BJ (cell line): ENCODE results near the gene ZNF236. TPM values are rescaled to one million over a fixed set of nuclear protein-coding genes. Genes with fewer than 3 reads are reported as not detected.

Experiments used
- CTCF ChIA-PET: fragments of 350-600 bp; formaldehyde crosslinking; extraction: SDS; loops from one replicate; lab custom pipeline; 2021; ENCODE audit warnings: antibody characterized with exemption, inconsistent platforms; lab: Yijun Ruan, JAX
- POLR2A ChIA-PET: fragments of 300-600 bp; sonication (Branson Sonifier 250); formaldehyde crosslinking; extraction: SDS; loops from one replicate; lab custom pipeline; 2021; ENCODE audit warnings: antibody characterized with exemption; lab: Charles Lee
- DNase-seq: peaks from one replicate; pipeline ENCODE4 v3.0.0-alpha.2; 2011; ENCODE audit warnings: low read depth
- H3K27me3 ChIP-seq: 2 replicates; pipeline ENCODE4 v1.6.0; 2011; ENCODE audit warnings: low read length; ENCODE audit not compliant: control insufficient read depth, insufficient read depth
- H3K36me3 ChIP-seq: 2 replicates; pipeline ENCODE4 v1.5.1; 2011; ENCODE audit warnings: low read length; ENCODE audit not compliant: control insufficient read depth, insufficient read depth
- H3K4me3 ChIP-seq: 2 replicates; pipeline ENCODE4 v1.5.1; 2011; ENCODE audit warnings: low read depth, mild to moderate bottlenecking, control low read depth, low read length
- polyA plus RNA-seq: library from polyadenylated mRNA; depleted of rRNA; stranded (reverse); fragments of >200 nt; gene quantifications from 2 replicates; pipeline ENCODE4 v1.2.3, GENCODE V29; 2011
- TF ChIP-seq, protein P1 (sequence below): IDR thresholded peaks from 2 replicates; pipeline ENCODE4 v1.5.1; 2011; ENCODE audit warnings: low read depth, mild to moderate bottlenecking, control low read depth, inconsistent platforms, low read length, moderate library complexity; ENCODE audit not compliant: insufficient read depth

Gene ZNF236
- polyA plus RNA-seq, 1 experiment = 5.1 TPM

DNA sequence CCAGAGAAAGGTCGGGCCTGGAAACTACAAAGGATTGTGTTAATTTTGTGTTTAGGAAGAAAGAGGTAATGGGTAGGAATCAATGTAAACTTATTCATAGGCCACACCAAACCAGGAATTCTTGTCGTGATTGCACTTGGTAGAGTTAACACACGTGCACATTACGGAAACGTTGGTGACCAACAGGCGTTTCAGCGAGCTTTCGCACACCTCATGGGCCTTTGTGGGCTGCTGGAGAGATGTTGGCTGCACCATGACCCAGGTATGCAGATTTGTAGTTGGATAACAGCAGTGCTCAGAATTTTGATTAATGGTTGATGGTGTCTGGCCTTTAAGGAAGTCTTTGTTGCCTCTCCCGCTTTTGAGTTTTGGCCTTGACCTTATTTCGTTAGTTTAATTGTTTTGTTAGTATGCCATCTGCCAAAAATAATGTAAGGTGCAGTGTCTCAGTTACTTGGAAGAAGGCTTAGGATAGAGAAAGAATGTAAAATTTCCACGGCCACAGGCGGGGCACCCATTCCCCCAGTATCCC is 1.9 kb downstream of the ZNF236 start:
- POLR2A ChIA-PET = no interaction called here
- Histone ChIP-seq H3K27me3 (no peaks in the 10 kb centered on the region), H3K4me3 (no peak overlapping the region), H3K36me3 (0 out of 2 replicates have a peak, but pooled peaks cover 1% of the 10 kb centered on the region)
- CTCF ChIA-PET = no interaction called here
- TF ChIP-seq, protein P1, sequence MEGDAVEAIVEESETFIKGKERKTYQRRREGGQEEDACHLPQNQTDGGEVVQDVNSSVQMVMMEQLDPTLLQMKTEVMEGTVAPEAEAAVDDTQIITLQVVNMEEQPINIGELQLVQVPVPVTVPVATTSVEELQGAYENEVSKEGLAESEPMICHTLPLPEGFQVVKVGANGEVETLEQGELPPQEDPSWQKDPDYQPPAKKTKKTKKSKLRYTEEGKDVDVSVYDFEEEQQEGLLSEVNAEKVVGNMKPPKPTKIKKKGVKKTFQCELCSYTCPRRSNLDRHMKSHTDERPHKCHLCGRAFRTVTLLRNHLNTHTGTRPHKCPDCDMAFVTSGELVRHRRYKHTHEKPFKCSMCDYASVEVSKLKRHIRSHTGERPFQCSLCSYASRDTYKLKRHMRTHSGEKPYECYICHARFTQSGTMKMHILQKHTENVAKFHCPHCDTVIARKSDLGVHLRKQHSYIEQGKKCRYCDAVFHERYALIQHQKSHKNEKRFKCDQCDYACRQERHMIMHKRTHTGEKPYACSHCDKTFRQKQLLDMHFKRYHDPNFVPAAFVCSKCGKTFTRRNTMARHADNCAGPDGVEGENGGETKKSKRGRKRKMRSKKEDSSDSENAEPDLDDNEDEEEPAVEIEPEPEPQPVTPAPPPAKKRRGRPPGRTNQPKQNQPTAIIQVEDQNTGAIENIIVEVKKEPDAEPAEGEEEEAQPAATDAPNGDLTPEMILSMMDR = no peak
- no peak for DNase-seq

DNA sequence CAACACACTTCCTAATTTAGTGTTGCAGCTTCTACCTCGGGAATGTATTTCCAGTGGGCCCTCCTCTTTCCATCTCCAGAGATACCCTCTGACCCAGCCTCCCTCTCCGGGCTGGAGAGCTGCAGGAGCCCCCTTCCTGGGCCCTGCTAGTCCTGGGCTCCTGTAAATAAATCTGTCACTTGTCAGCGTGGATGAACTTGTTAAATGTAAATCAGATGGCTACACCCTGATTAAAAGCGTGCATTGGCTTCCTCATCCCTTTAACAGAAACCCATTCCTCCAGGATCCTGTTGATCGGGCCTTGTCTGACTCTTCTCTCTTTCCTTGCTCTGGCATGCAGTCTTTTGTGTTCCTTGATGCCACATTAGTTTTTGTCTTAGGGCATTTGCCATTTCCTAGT is 2.4 kb downstream of the ZNF236 start:
- CTCF ChIA-PET = no interaction called here

DNA sequence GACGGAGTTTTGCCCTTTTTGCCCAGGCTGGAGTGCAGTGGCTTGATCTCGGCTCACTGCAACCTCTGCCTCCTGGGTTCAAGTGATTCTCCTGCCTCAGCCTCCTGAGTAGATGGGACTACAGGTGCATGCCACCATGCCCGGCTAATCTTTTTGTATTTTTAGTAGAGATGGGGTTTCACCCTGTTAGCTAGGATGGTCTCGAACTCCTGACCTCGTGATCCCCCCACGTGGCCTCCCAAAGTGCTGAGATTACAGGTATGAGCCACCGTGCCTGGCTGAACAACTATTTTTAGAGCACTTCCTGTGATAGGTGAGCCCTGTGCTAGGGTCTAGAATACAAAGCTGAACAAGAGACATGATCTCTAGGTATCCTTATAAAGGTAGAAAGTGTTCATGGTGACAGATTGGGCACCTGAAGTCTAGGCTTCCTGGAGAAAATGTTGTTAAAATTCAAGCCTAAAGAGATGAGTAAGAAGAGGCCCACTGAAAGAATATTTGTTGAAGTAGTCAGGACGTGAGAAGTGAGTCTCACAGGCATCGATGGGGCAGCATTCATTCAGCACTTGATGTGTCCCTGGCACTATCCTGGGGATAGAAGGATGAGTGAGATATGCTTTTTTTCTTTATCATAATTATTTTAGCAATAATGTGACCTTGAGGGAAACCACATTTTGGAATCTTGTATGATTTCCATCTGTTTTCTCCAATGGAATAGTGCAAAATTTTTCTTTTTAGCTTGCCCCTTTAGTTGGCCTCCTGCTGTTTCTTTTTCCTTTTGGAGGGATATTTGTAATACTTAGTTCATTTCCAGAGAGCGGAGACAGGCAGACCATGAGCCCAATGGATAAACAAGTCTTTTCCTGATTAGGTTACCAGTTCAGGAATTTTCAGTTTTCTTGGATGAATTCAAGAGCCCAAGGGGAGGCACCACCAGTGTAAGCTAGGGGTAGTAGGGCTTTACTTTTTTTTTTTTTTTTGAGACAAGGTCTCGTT is 5.1 kb downstream of the ZNF236 start:
- no peak overlapping the region for H3K4me3 ChIP-seq
- H3K27me3 ChIP-seq = no peaks in the 10 kb centered on the region
- POLR2A ChIA-PET = no interaction called here
- TF ChIP-seq, protein P1 = no peak
- no peak for DNase-seq
- H3K36me3 ChIP-seq = no peaks in the 10 kb centered on the region
- CTCF ChIA-PET = no interaction called here

More for the DNA sequence above, 2.4 kb downstream of the ZNF236 start:
- DNase-seq = no peak
- Histone ChIP-seq H3K36me3 (0 out of 2 replicates have a peak, but pooled peaks cover 1% of the 10 kb centered on the region), H3K4me3 (no peak overlapping the region), H3K27me3 (no peaks in the 10 kb centered on the region)
- POLR2A ChIA-PET = no interaction called here
- TF ChIP-seq, protein P1 = no peak

DNA sequence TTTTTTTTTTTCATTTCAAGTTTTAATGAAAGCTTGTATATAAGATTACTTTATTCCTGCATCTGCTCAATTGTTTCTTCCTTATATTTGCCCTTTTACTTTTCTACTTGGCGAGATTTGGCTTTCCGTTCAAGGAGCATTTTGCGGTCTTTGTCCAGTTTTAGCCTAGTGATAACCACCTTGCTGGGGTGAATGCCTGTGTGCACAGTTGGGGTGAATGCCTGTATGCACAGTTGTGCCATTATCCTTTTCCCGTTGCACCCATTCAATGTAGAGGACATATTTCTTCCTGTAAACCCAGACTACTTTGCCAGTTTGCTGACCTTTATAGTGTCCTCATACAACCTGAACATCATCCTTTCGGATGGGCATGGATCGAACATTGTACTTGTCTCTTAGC is 12.0 kb downstream of the ZNF236 start:
- Histone ChIP-seq H3K27me3 (no peaks in the 10 kb centered on the region), H3K36me3 (no peaks in the 10 kb centered on the region), H3K4me3 (no peak overlapping the region)
- TF ChIP-seq, protein P1 = no peak
- CTCF ChIA-PET = interaction anchor here (1.2 kb wide), 1 partner anchor 10 kb away, joined by 3 read pairs; no protein-coding TSS in a partner anchor
- no peak for DNase-seq
- POLR2A ChIA-PET = no interaction called here

DNA sequence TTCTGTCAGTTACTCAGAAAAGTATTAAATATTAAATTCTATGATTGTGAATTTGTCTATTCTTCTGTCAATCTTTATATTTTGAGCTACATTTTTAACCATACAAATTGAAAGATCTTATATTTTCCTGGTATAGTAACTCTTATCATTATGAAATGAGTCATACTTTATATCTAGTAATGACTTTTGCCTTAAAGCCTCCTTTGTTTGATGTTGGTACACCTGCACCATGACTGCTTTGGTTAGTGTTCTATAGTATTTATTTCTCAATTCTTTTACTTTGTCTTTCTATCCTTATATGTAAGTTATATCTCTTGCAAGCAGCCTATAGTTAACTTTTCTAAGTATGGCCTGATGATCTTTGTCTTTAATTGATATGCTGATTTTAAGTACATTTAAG is 13.0 kb downstream of the ZNF236 start:
- TF ChIP-seq, protein P1 = no peak
- H3K36me3 ChIP-seq = no peaks in the 10 kb centered on the region
- POLR2A ChIA-PET = no interaction called here
- CTCF ChIA-PET = interaction anchor here (1.2 kb wide), 1 partner anchor 9 kb away, joined by 3 read pairs; no protein-coding TSS in a partner anchor
- H3K27me3 ChIP-seq = no peaks in the 10 kb centered on the region
- no peak for DNase-seq
- no peak overlapping the region for H3K4me3 ChIP-seq
